Activated CD4-positive, alpha-beta T cell treated with anti-CD3 and anti-CD28 coated beads, Interleukin-2, amount 10 ng/mL, durations not matched to agents 7 days and 5 days (primary cell): Measurements from ENCODE around the gene ZNF837. TPM values are rescaled to one million over a fixed set of nuclear protein-coding genes. Genes with fewer than 3 reads are reported as not detected.

Experiments
- CTCF ChIA-PET: fragments of 350-600 bp; sonication (Branson Sonifier 250); formaldehyde crosslinking; loops from one replicate; lab custom pipeline; 2021; ENCODE audit warnings: antibody characterized with exemption; lab: Charles Lee
- POLR2A ChIA-PET: fragments of 350-600 bp; sonication (Branson Sonifier 250); formaldehyde crosslinking; loops from one replicate; lab custom pipeline; 2021; ENCODE audit warnings: antibody characterized with exemption; lab: Charles Lee
- DNase-seq: peaks from one replicate; pipeline ENCODE4 v3.0.0-alpha.2; 2020
- H3K27ac Mint-ChIP-seq: one replicate; pipeline ENCODE4 v1.8.0; 2021; ENCODE audit warnings: mild to moderate bottlenecking, moderate library complexity, mixed read lengths
- H3K27me3 Mint-ChIP-seq: one replicate; pipeline ENCODE4 v1.8.0; 2021; ENCODE audit warnings: mixed read lengths
- H3K36me3 Mint-ChIP-seq: one replicate; pipeline ENCODE4 v1.8.0; 2021; ENCODE audit warnings: low read depth, mixed read lengths
- H3K4me1 Mint-ChIP-seq: one replicate; pipeline ENCODE4 v1.8.0; 2021; ENCODE audit warnings: mixed read lengths
- H3K4me3 Mint-ChIP-seq: one replicate; pipeline ENCODE4 v1.8.0; 2021; ENCODE audit warnings: mild to moderate bottlenecking, moderate library complexity, mixed read lengths
- H3K9me3 Mint-ChIP-seq: one replicate; pipeline ENCODE4 v1.8.0; 2021; ENCODE audit warnings: mixed read lengths
- total RNA-seq, 2 experiments: library from RNA; stranded (reverse); gene quantifications; one replicate each; pipeline ENCODE4 v1.2.3, GENCODE V29; 2021

Gene ZNF837
- total RNA-seq, 2 experiments from 2014 or later = 1.5 to 2.3 TPM

- Mint-ChIP-seq H3K27me3 (no peaks in the 10 kb centered on the region), H3K9me3 (no peaks in the 10 kb centered on the region), H3K36me3 (peaks cover 11% of the 10 kb centered on the region), H3K4me1 (peaks cover 28% of the 10 kb centered on the region), H3K27ac (no peak overlapping the region), H3K4me3 (no peak overlapping the region)
- CTCF ChIA-PET = no interaction called here
- POLR2A ChIA-PET = interaction anchor here (0.6 kb wide), 1 partner anchor 126 kb away, joined by 3 read pairs; no protein-coding TSS in a partner anchor
- no peak for DNase-seq
These were observed 23.2 kb downstream of the ZNF837 start for GRCh38 chr19:58357481-58358145.

- peaks cover 14% of the 10 kb centered on the region for H3K36me3 Mint-ChIP-seq
- no peak for DNase-seq
- ChIA-PET POLR2A (interaction anchor here (0.6 kb wide), 1 partner anchor 126 kb away, joined by 3 read pairs; no protein-coding TSS in a partner anchor), CTCF (interaction anchor here (1.2 kb wide), 1 partner anchor 163 kb away, joined by 3 read pairs; the partner anchor contains the start of gene ZBTB45)
- H3K9me3 Mint-ChIP-seq = no peaks in the 10 kb centered on the region
- H3K27me3 Mint-ChIP-seq = no peaks in the 10 kb centered on the region
- peaks cover 25% of the 10 kb centered on the region for H3K4me1 Mint-ChIP-seq
- peak overlapping the region; percentile 25 for H3K27ac Mint-ChIP-seq
- H3K4me3 Mint-ChIP-seq = no peak overlapping the region
These were observed 23.9 kb downstream of the ZNF837 start for GRCh38 chr19:58356766-58357480.

GRCh38 chr19:58355908-58356765 is 24.7 kb downstream of the ZNF837 start:
- H3K36me3 Mint-ChIP-seq = peaks cover 13% of the 10 kb centered on the region
- peak overlapping the region; percentile 32 for H3K4me3 Mint-ChIP-seq
- no peaks in the 10 kb centered on the region for H3K27me3 Mint-ChIP-seq
- no peaks in the 10 kb centered on the region for H3K9me3 Mint-ChIP-seq
- DNase-seq = peak; percentile 41
- CTCF ChIA-PET = interaction anchor here (1.1 to 1.2 kb wide), 2 partner anchors 17 to 164 kb away, joined by 3 read pairs; partner anchors contain the start of gene ZBTB45
- H3K4me1 Mint-ChIP-seq = peaks cover 22% of the 10 kb centered on the region
- peak overlapping the region; percentile 25 for H3K27ac Mint-ChIP-seq
- POLR2A ChIA-PET = interaction anchor here (0.5 to 0.7 kb wide), 2 partner anchors 8 to 58 kb away, joined by 3 read pairs; no protein-coding TSS in a partner anchor

GRCh38 chr19:58355215-58355796 is 25.5 kb downstream of the ZNF837 start:
- no peaks in the 10 kb centered on the region for H3K27me3 Mint-ChIP-seq
- ChIA-PET CTCF (interaction anchor here (1.1 kb wide), 1 partner anchor 18 kb away, joined by 3 read pairs; no protein-coding TSS in a partner anchor), POLR2A (interaction anchor here (0.7 kb wide), 1 partner anchor 58 kb away, joined by 3 read pairs; no protein-coding TSS in a partner anchor)
- DNase-seq = no peak
- peaks cover 24% of the 10 kb centered on the region for H3K4me1 Mint-ChIP-seq
- no peak overlapping the region for H3K4me3 Mint-ChIP-seq
- H3K9me3 Mint-ChIP-seq = no peaks in the 10 kb centered on the region
- peaks cover 18% of the 10 kb centered on the region for H3K36me3 Mint-ChIP-seq
- peak overlapping the region; percentile 41 for H3K27ac Mint-ChIP-seq

- H3K4me1 Mint-ChIP-seq = peaks cover 26% of the 10 kb centered on the region
These were observed 26.3 kb downstream of the ZNF837 start for GRCh38 chr19:58354478-58355030.

GRCh38 chr19:58353717-58354477 is 26.9 kb downstream of the ZNF837 start:
- DNase-seq = no peak
- Mint-ChIP-seq H3K36me3 (peaks cover 23% of the 10 kb centered on the region), H3K9me3 (no peaks in the 10 kb centered on the region), H3K27me3 (no peaks in the 10 kb centered on the region), H3K4me3 (no peak overlapping the region), H3K27ac (no peak overlapping the region), H3K4me1 (peaks cover 31% of the 10 kb centered on the region)
- CTCF ChIA-PET = no interaction called here
- POLR2A ChIA-PET = no interaction called here

More at GRCh38 chr19:58354478-58355030, 26.3 kb downstream of the ZNF837 start:
- H3K27ac Mint-ChIP-seq = no peak overlapping the region
- H3K36me3 Mint-ChIP-seq = peaks cover 21% of the 10 kb centered on the region
- ChIA-PET POLR2A (no interaction called here), CTCF (interaction anchor here (1.1 kb wide), 1 partner anchor 19 kb away, joined by 3 read pairs; no protein-coding TSS in a partner anchor)
- H3K9me3 Mint-ChIP-seq = no peaks in the 10 kb centered on the region
- DNase-seq = no peak
- H3K27me3 Mint-ChIP-seq = no peaks in the 10 kb centered on the region
- H3K4me3 Mint-ChIP-seq = no peak overlapping the region

- Mint-ChIP-seq H3K4me3 (no peak within 1 kb of the TSS), H3K27ac (no peak within 1 kb of the TSS), H3K9me3 (no peaks in the 10 kb centered on the region), H3K4me1 (peaks cover 38% of the 10 kb centered on the region), H3K36me3 (peaks cover 24% of the 10 kb centered on the region), H3K27me3 (no peaks in the 10 kb centered on the region)
- POLR2A ChIA-PET = no interaction called here
- CTCF ChIA-PET = no interaction called here
- DNase-seq = no peak
These were observed 27.8 kb downstream of the ZNF837 start, which contains the start of gene A1BG for GRCh38 chr19:58352760-58353671. Gene A1BG, minus strand, starts transcription at chr19:58353492. Its CDS starts 55 bp downstream, at chr19:58353437.

GRCh38 chr19:58351990-58352755 is 28.7 kb downstream of the ZNF837 start:
- POLR2A ChIA-PET = no interaction called here
- H3K36me3 Mint-ChIP-seq = peaks cover 23% of the 10 kb centered on the region
- no peaks in the 10 kb centered on the region for H3K9me3 Mint-ChIP-seq
- CTCF ChIA-PET = interaction anchor here (0.6 to 0.7 kb wide), 2 partner anchors 222 to 901 kb away, joined by 4 to 6 read pairs; no protein-coding TSS in a partner anchor
- peaks cover 2% of the 10 kb centered on the region for H3K27me3 Mint-ChIP-seq
- H3K4me3 Mint-ChIP-seq = no peak overlapping the region
- DNase-seq = no peak
- H3K27ac Mint-ChIP-seq = no peak overlapping the region
- peaks cover 40% of the 10 kb centered on the region for H3K4me1 Mint-ChIP-seq

- ChIA-PET POLR2A (no interaction called here), CTCF (interaction anchor here (0.6 to 0.7 kb wide), 2 partner anchors 222 to 901 kb away, joined by 4 to 6 read pairs; no protein-coding TSS in a partner anchor)
- H3K27ac Mint-ChIP-seq = no peak overlapping the region
- no peak for DNase-seq
- H3K9me3 Mint-ChIP-seq = no peaks in the 10 kb centered on the region
- H3K4me1 Mint-ChIP-seq = peaks cover 42% of the 10 kb centered on the region
- peaks cover 23% of the 10 kb centered on the region for H3K36me3 Mint-ChIP-seq
- no peak overlapping the region for H3K4me3 Mint-ChIP-seq
- peaks cover 2% of the 10 kb centered on the region for H3K27me3 Mint-ChIP-seq
These were observed 29.3 kb downstream of the ZNF837 start for GRCh38 chr19:58351558-58351878.
